ENCODE measurements around the gene RNU4-1. TPM values are rescaled to one million over a fixed set of nuclear protein-coding genes. Genes with fewer than 3 reads are reported as not detected.

Gene RNU4-1
- total RNA-seq, 1 donor from 2014 or later: under 0.01 TPM

GRCh38 chr12:120290609-120291305 lies 2.3 kb downstream of the RNU4-1 start:
- no peak for DNase-seq

GRCh38 chr12:120287491-120287890 lies 5.5 kb downstream of the RNU4-1 start:
- no peak for DNase-seq

GRCh38 chr12:120286768-120287490 lies 6.1 kb downstream of the RNU4-1 start:
- peak; percentile 18 for DNase-seq

- DNase-seq: no peak
Observed at GRCh38 chr12:120284381-120284780, 8.7 kb downstream of the RNU4-1 start.

- no peak for DNase-seq
Observed at GRCh38 chr12:120283318-120283717, 9.7 kb downstream of the RNU4-1 start.

GRCh38 chr12:120278137-120279069 lies 14.6 kb downstream of the RNU4-1 start:
- no peak for DNase-seq

- no peak for DNase-seq
Observed at GRCh38 chr12:120276734-120277133, 16.3 kb downstream of the RNU4-1 start.

GRCh38 chr12:120267736-120268135 lies 25.3 kb downstream of the RNU4-1 start:
- no peak for DNase-seq

- no peak for DNase-seq
Observed at GRCh38 chr12:120266180-120266870, 26.7 kb downstream of the RNU4-1 start.

- DNase-seq: peak; percentile 72
Observed at GRCh38 chr12:120265473-120266179, 27.4 kb downstream of the RNU4-1 start, which contains the start of gene PXN. Gene PXN, minus strand, starts transcription at chr12:120265730. Its CDS starts 101 bp downstream, at chr12:120265629.

GRCh38 chr12:120264904-120265472 lies 28.0 kb downstream of the RNU4-1 start:
- DNase-seq: no peak

- DNase-seq: no peak
Observed at GRCh38 chr12:120264086-120264903, 28.7 kb downstream of the RNU4-1 start.

GRCh38 chr12:120263748-120264085 lies 29.3 kb downstream of the RNU4-1 start:
- DNase-seq: no peak

- no peak for DNase-seq
Observed at GRCh38 chr12:120262852-120263747, 29.9 kb downstream of the RNU4-1 start.

GRCh38 chr12:120261951-120262851 lies 30.8 kb downstream of the RNU4-1 start:
- DNase-seq: peak; percentile 43

GRCh38 chr12:120260607-120261006 lies 32.4 kb downstream of the RNU4-1 start:
- DNase-seq: no peak

- no peak for DNase-seq
Observed at GRCh38 chr12:120259418-120260202, 33.4 kb downstream of the RNU4-1 start.
